ENCODE results near the gene ADCY3.

ADCY3 gene

GRCh38 chr2:24860631-24861030 is 59.4 kb downstream of the ADCY3 start:
- no peak overlapping the region for H3K4me3 ChIP-seq (ENCODE audit: low read depth, low read length)
- TF ChIP-seq CTCF (IDR thresholded peaks at IDR 0.05; ENCODE audit: low read depth, low read length) = no peak

- H3K4me3 ChIP-seq (ENCODE audit: low read depth, low read length) = no peak overlapping the region
Measured at GRCh38 chr2:24859968-24860600, 60.0 kb downstream of the ADCY3 start.

GRCh38 chr2:24858996-24859395 is 61.0 kb downstream of the ADCY3 start:
- no peak overlapping the region for H3K4me3 ChIP-seq (ENCODE audit: low read depth, low read length)
- TF ChIP-seq CTCF (IDR thresholded peaks at IDR 0.05; ENCODE audit: low read depth, low read length) = no peak

More at GRCh38 chr2:24859968-24860600, 60.0 kb downstream of the ADCY3 start:
- TF ChIP-seq CTCF (IDR thresholded peaks at IDR 0.05; ENCODE audit: low read depth, low read length) = no peak

- TF ChIP-seq CTCF (IDR thresholded peaks at IDR 0.05; ENCODE audit: low read depth, low read length) = no peak
- no peak overlapping the region for H3K4me3 ChIP-seq (ENCODE audit: low read depth, low read length)
Measured at GRCh38 chr2:24857746-24858145, 62.3 kb downstream of the ADCY3 start.

- no peak for TF ChIP-seq CTCF (IDR thresholded peaks at IDR 0.05; ENCODE audit: low read depth, low read length)
- H3K4me3 ChIP-seq (ENCODE audit: low read depth, low read length) = no peak overlapping the region
Measured at GRCh38 chr2:24856791-24857211, 63.2 kb downstream of the ADCY3 start.

GRCh38 chr2:24855726-24856125 is 64.3 kb downstream of the ADCY3 start:
- no peak overlapping the region for H3K4me3 ChIP-seq (ENCODE audit: low read depth, low read length)
- no peak for TF ChIP-seq CTCF (IDR thresholded peaks at IDR 0.05; ENCODE audit: low read depth, low read length)

GRCh38 chr2:24855022-24855622 is 64.9 kb downstream of the ADCY3 start:
- no peak for TF ChIP-seq CTCF (IDR thresholded peaks at IDR 0.05; ENCODE audit: low read depth, low read length)
- no peak overlapping the region for H3K4me3 ChIP-seq (ENCODE audit: low read depth, low read length)
